Measurements from ENCODE around the gene SNCB.

Gene SNCB

GRCh38 chr5:176616511-176616910 is 13.8 kb downstream of the SNCB start:
- peaks cover 18% of the 10 kb centered on the region for H3K27me3 ChIP-seq (replicated peaks)
- in situ Hi-C loops (cut with HindIII; ENCODE audit: low pct_ligation_motif_present, low sequenced_read_pairs) = no loop called here
- H3K36me3 ChIP-seq (replicated peaks) = no peaks in the 10 kb centered on the region
- TF ChIP-seq CTCF (IDR thresholded peaks at IDR 0.05; ENCODE audit: low read depth, low read length, missing control alignments) = no peak
- H3K27ac ChIP-seq = no peak overlapping the region
- H3K4me3 ChIP-seq (ENCODE audit: low read depth, low read length) = no peak overlapping the region
- no peak for DNase-seq

GRCh38 chr5:176614805-176615478 is 15.4 kb downstream of the SNCB start:
- TF ChIP-seq CTCF (IDR thresholded peaks at IDR 0.05; ENCODE audit: low read depth, low read length, missing control alignments) = no peak
- H3K36me3 ChIP-seq (replicated peaks) = no peaks in the 10 kb centered on the region
- in situ Hi-C loops (cut with HindIII; ENCODE audit: low pct_ligation_motif_present, low sequenced_read_pairs) = no loop called here
- peaks cover 6% of the 10 kb centered on the region for H3K27me3 ChIP-seq (replicated peaks)
- DNase-seq = peak; percentile 76
- no peak overlapping the region for H3K4me3 ChIP-seq (ENCODE audit: low read depth, low read length)
- H3K27ac ChIP-seq = no peak overlapping the region

GRCh38 chr5:176612855-176613254 is 17.5 kb downstream of the SNCB start:
- in situ Hi-C loops (cut with HindIII; ENCODE audit: low pct_ligation_motif_present, low sequenced_read_pairs) = no loop called here
- DNase-seq = no peak
- H3K4me3 ChIP-seq (ENCODE audit: low read depth, low read length) = no peak overlapping the region
- H3K27me3 ChIP-seq (replicated peaks) = no peaks in the 10 kb centered on the region
- no peak overlapping the region for H3K27ac ChIP-seq
- no peak for TF ChIP-seq CTCF (IDR thresholded peaks at IDR 0.05; ENCODE audit: low read depth, low read length, missing control alignments)
- H3K36me3 ChIP-seq (replicated peaks) = no peaks in the 10 kb centered on the region

- no peaks in the 10 kb centered on the region for H3K27me3 ChIP-seq (replicated peaks)
- no peak overlapping the region for H3K27ac ChIP-seq
Observed at GRCh38 chr5:176612008-176612407, 18.3 kb downstream of the SNCB start.

GRCh38 chr5:176611435-176611834 is 18.9 kb downstream of the SNCB start:
- H3K4me3 ChIP-seq (ENCODE audit: low read depth, low read length) = no peak overlapping the region
- DNase-seq = peak; percentile 81
- H3K27me3 ChIP-seq (replicated peaks) = no peaks in the 10 kb centered on the region
- H3K27ac ChIP-seq = no peak overlapping the region
- no peaks in the 10 kb centered on the region for H3K36me3 ChIP-seq (replicated peaks)
- in situ Hi-C loops (cut with HindIII; ENCODE audit: low pct_ligation_motif_present, low sequenced_read_pairs) = no loop called here
- TF ChIP-seq CTCF (IDR thresholded peaks at IDR 0.05; ENCODE audit: low read depth, low read length, missing control alignments) = no peak

More at GRCh38 chr5:176612008-176612407, 18.3 kb downstream of the SNCB start:
- H3K4me3 ChIP-seq (ENCODE audit: low read depth, low read length) = no peak overlapping the region
- no peak for TF ChIP-seq CTCF (IDR thresholded peaks at IDR 0.05; ENCODE audit: low read depth, low read length, missing control alignments)
- no peaks in the 10 kb centered on the region for H3K36me3 ChIP-seq (replicated peaks)
- in situ Hi-C loops (cut with HindIII; ENCODE audit: low pct_ligation_motif_present, low sequenced_read_pairs) = no loop called here
- DNase-seq = no peak

- Histone ChIP-seq H3K36me3 (replicated peaks) (no peaks in the 10 kb centered on the region), H3K27ac (no peak overlapping the region), H3K27me3 (replicated peaks) (no peaks in the 10 kb centered on the region), H3K4me3 (ENCODE audit: low read depth, low read length) (peak overlapping the region; percentile 61)
- no peak for TF ChIP-seq CTCF (IDR thresholded peaks at IDR 0.05; ENCODE audit: low read depth, low read length, missing control alignments)
- in situ Hi-C loops (cut with HindIII; ENCODE audit: low pct_ligation_motif_present, low sequenced_read_pairs) = no loop called here
- DNase-seq = no peak
Observed at GRCh38 chr5:176610435-176610773, 19.9 kb downstream of the SNCB start.
